ENCODE data around the gene SRCAP. TPM values are rescaled to one million over a fixed set of nuclear protein-coding genes. Genes with fewer than 3 reads are reported as not detected.
A peak's percentile ranks its signal among the peaks of the same experiment; 100 is the strongest.

The SRCAP gene
- total and polyA plus RNA-seq, 5 experiments from 2014 or later: 5.2 to 110 (median 31.3) TPM

DNA sequence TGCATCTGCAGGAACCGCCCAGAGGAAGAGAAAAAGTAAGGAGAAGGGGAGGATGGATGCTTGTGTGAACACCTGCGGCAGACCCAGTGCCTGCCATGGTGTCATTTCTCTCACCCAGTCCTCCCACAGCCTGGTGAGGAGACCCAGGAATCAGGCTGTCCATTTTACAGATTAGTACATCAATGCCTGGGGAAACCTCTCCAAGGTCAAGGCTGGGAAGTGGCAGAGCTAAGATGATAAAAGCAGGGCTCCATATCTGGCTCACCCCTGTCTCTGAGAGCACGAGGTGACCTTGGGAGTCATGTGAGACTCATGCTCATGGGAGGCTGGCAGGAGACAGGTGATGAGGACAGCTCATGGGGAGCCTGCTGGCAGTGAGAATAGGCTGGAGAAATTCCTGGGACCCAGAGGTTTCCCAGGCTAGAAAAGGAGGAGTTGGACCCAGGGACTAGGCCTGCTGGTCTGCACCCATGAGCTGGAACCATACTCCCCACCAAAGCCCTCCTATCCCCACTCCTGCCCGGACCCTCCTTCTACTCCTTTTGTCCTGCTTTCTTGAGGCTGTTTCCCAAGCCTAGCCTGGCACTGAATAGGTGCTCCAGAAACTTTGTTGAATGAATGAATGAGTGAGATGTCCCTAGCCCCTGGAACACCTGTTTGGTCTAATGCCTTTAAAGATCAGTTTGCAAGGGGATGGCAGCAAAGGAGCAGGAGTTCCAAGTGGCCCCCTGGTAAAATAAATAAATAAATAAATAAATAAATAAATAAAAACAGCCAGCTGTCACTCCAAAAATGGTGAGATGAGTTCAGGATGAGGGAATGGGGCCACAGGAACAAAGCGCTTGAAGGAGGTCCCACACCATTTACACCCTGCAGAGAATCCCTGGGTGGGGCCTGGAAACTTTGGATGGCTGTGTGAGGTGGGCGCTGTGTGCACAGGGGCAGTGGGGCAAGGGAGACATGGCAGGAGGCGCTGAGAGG lies 86.4 kb downstream of the SRCAP start:
- peak overlapping the region in 7 of 10 donors; percentile 40 to 80 (median 62) for H3K27ac Mint-ChIP-seq
- H3K4me3 Mint-ChIP-seq: peak overlapping the region; percentile 57 to 93 (median 78)
- peaks cover 0 to 3% (median 0%) of the 10 kb centered on the region in 5 donors for H3K27me3 Mint-ChIP-seq
- no peak for ATAC-seq
- H3K4me1 Mint-ChIP-seq: peaks cover 12 to 31% (median 21%) of the 10 kb centered on the region in 4 donors
- no peaks in the 10 kb centered on the region for H3K9me3 Mint-ChIP-seq
- H3K36me3 Mint-ChIP-seq: peaks cover 0 to 3% (median 2%) of the 10 kb centered on the region in 3 donors
- peak in 1 of 10 donors; percentile 52 for DNase-seq
- POLR2A ChIA-PET: interaction anchor here (0.9 to 1.8 kb wide), 2 partner anchors 20 to 38 kb away, joined by 3 to 6 read pairs; partner anchors contain the start of gene PHKG2

DNA sequence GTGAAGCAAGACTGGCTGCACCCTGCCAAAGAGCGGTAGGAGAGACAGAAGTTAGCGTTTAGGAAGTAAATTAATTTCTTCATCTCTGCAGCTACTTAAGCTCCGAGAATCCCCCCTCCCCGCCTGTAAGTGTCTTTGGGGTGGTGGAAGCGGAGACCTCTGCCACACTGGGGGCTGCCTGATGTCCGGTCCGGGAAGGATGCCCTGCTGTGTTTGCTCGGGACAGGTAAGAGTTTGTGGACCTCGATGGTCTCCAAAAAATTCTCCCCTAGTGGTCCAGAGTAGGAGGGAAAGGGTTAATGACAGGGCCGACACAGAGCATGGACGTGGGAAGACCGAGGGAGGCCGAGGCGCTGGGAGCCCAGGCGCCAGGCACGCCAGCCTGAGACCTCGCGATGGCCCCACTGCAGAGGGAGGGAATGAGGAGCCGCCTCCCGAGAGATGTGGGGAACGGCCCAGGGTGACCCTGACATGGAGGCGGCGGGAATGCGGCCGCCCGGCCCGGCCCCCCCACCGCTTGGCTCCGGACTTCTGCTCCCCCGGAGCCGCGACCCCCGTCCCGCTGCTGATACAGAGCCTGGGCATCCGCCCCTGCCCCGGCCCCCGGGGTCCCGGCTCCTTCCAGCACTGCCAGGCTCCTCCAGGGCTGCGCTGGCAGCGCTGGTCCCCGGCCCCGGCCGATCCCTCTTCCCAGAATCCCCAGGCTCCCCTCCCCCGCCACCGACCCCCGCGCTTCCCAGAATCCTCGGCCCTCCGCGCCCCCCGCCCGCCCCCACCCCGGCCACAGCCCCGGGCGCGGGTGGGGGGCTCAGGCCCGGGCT lies 87.4 kb downstream of the SRCAP start:
- Mint-ChIP-seq H3K36me3 (peaks cover 0 to 3% (median 2%) of the 10 kb centered on the region in 3 donors), H3K9me3 (no peaks in the 10 kb centered on the region), H3K4me3 (peak overlapping the region; percentile 67 to 93 (median 78)), H3K27me3 (peaks cover 0 to 3% (median 0%) of the 10 kb centered on the region in 5 donors), H3K4me1 (peaks cover 12 to 31% (median 21%) of the 10 kb centered on the region in 4 donors), H3K27ac (peak overlapping the region in 6 of 10 donors; percentile 21 to 84 (median 44))
- POLR2A ChIA-PET: interaction anchor here (1.0 to 2.4 kb wide), 2 partner anchors 19 to 89 kb away, joined by 4 to 34 read pairs; no protein-coding TSS in a partner anchor
- ATAC-seq (peak; percentile 61 to 72), DNase-seq (peak in 2 of 10 donors; percentile 20 to 54)

DNA sequence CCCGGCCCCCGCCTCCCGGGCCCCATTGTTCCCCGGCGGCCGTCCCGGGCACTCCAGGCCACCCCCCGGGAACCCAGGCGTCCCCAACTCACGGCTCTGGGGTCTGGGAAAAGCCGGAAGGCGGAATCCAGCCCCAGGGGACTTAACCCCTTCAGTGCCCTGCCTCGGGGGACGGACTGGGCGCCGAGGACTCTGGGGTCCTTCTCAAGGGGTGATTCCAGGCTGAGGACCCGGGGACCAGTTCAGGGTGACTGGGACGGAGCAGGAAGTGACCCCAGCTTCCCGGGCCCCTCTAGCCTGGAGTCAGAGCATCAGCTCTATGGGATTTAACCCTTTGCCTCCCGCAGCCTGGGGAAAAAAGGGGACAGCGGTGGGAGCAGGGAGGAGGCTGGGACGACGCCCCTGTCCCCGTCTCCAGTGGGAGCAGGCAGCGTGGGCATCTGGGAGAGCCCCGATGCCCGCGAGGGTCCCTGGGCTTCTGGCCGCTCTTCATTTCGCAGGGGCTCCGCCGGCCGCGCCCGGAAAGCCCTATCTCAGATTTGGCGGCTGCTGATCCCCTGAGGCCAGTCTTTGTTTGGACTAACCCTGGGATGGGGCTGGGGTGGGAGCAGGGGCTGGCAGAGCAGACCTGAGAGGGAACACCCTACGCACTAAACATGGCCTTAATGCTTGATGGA lies 88.1 kb downstream of the SRCAP start, which contains the start of gene ZNF629:
ZNF629 (minus strand) TSS at position 270 of the 677 bp plus-strand sequence. CDS start 2,723 bp downstream, outside the sequence.
- peaks cover 0 to 3% (median 2%) of the 10 kb centered on the region in 3 donors for H3K36me3 Mint-ChIP-seq
- peak within 1 kb of the TSS in 9 of 10 donors; percentile 6 to 86 (median 80) for H3K27ac Mint-ChIP-seq
- H3K4me1 Mint-ChIP-seq: peaks cover 12 to 31% (median 21%) of the 10 kb centered on the region in 4 donors
- ATAC-seq: peak; percentile 60 to 65
- H3K9me3 Mint-ChIP-seq: no peaks in the 10 kb centered on the region
- DNase-seq: peak in 9 of 10 donors; percentile 12 to 67 (median 28)
- POLR2A ChIA-PET: interaction anchor here (1.0 to 2.4 kb wide), 3 partner anchors 9 to 88 kb away, joined by 3 to 34 read pairs (median 4); no protein-coding TSS in a partner anchor
- H3K4me3 Mint-ChIP-seq: peak within 1 kb of the TSS; percentile 82 to 93 (median 87)
- H3K27me3 Mint-ChIP-seq: peaks cover 0 to 3% (median 0%) of the 10 kb centered on the region in 5 donors

DNA sequence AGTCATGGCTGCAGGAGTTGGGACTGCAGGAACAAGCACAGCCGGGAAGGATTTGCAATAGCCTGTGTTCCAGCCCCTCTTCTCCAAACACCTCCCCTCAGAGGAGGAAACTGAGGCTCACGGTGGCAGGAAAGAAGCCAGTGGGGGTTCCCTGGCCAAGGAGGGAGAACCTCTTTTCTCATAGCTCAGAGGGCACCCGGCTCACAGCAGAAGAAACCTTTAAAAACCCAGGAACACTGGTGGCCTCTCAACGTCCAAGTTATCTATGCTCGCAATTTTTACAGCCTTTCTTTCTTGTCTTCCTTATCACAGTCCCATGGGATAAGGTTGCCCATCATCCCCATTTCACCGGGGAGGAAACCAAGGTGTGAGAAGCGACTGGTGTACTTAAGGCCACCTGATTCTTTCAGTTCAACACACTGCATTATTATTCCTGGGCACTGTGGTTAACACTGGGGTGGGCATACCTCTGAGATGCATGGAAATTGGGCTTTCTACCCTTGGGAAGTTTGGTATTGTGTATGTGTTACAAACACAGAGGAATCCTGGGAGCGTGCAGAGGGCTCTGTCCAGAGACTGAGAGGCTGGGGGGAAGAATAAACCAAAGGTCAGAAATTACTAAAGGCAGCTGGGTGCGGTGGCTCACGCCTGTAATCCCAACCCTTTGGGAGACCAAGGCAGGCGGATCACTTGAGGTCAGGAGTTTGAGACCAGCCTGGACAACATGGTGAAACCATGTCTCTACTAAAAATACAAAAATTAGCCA lies 88.8 kb downstream of the SRCAP start:
- POLR2A ChIA-PET: interaction anchor here (1.0 to 2.4 kb wide), 4 partner anchors 10 to 87 kb away, joined by 3 to 34 read pairs (median 4); no protein-coding TSS in a partner anchor

More for the DNA sequence above, 88.8 kb downstream of the SRCAP start:
- ATAC-seq: no peak
- Mint-ChIP-seq H3K27ac (peak overlapping the region in 7 of 10 donors; percentile 6 to 86 (median 80)), H3K4me1 (peaks cover 12 to 31% (median 21%) of the 10 kb centered on the region in 4 donors), H3K9me3 (no peaks in the 10 kb centered on the region), H3K27me3 (peaks cover 0 to 3% (median 0%) of the 10 kb centered on the region in 5 donors), H3K36me3 (peaks cover 0 to 3% (median 2%) of the 10 kb centered on the region in 3 donors), H3K4me3 (peak overlapping the region; percentile 82 to 93 (median 87))
- DNase-seq: peak in 1 of 10 donors; percentile 58

Other genes starting within 250 kb of the SRCAP start
- 100 to 1,000 TPM; 334 to 339 TPM for gene ITGAL, start 226.4 kb upstream of the SRCAP start, total RNA-seq
- 100 to 1,000 TPM; 121 to 157 (median 124) TPM for gene ITGAL, start 226.4 kb upstream of the SRCAP start, polyA plus RNA-seq
- gene ZNF768, start 172.6 kb upstream of the SRCAP start, total RNA-seq: 1 to 10 TPM; 8.3 to 8.5 TPM
- 1 to 10 TPM; 1.1 to 2.1 (median 1.5) TPM for gene ZNF768, start 172.6 kb upstream of the SRCAP start, polyA plus RNA-seq
- 10 to 100 TPM; 21.8 to 21.9 TPM for gene ZNF747, start 164.3 kb upstream of the SRCAP start, total RNA-seq
- 10 to 100 TPM in 2 of 3 donors, 1 to 10 TPM in 1; 9.5 to 12.0 (median 11.4) TPM for gene ZNF747, start 164.3 kb upstream of the SRCAP start, polyA plus RNA-seq
- gene ZNF764, start 140.8 kb upstream of the SRCAP start, total RNA-seq: 10 to 100 TPM; 18.8 to 19.3 TPM
- gene ZNF764, start 140.8 kb upstream of the SRCAP start, polyA plus RNA-seq: 1 to 10 TPM; 3.6 to 6.5 (median 4.0) TPM
- gene ZNF688, start 127.5 kb upstream of the SRCAP start, total RNA-seq: 10 to 100 TPM; 19.9 to 21.2 TPM
- gene ZNF688, start 127.5 kb upstream of the SRCAP start, polyA plus RNA-seq: 10 to 100 TPM; 21.2 to 22.0 (median 21.7) TPM
- gene ZNF785, start 113.5 kb upstream of the SRCAP start, total RNA-seq: 10 to 100 TPM; 22.8 to 23.3 TPM
- gene ZNF785, start 113.5 kb upstream of the SRCAP start, polyA plus RNA-seq: 1 to 10 TPM; 1.6 to 3.5 (median 3.4) TPM
- gene ZNF689, start 88.8 kb upstream of the SRCAP start, total RNA-seq: 10 to 100 TPM; 10.8 to 13.7 TPM
- gene ZNF689, start 88.8 kb upstream of the SRCAP start, polyA plus RNA-seq: 10 to 100 TPM in 2 of 3 donors, 1 to 10 TPM in 1; 7.7 to 12.5 (median 11.0) TPM
- gene PRR14, start 48.2 kb upstream of the SRCAP start, total RNA-seq: 10 to 100 TPM; 81.4 to 83.8 TPM
- 10 to 100 TPM; 13.3 to 22.3 (median 15.3) TPM for gene PRR14, start 48.2 kb upstream of the SRCAP start, polyA plus RNA-seq
- gene FBRS, start 40.7 kb upstream of the SRCAP start, total RNA-seq: 100 to 1,000 TPM; 208 to 221 TPM
- gene FBRS, start 40.7 kb upstream of the SRCAP start, polyA plus RNA-seq: 1 to 10 TPM; 3.2 to 8.0 (median 4.4) TPM
- 10 to 100 TPM; 50.2 to 53.7 TPM for gene PHKG2, start 49.3 kb downstream of the SRCAP start, total RNA-seq
- 10 to 100 TPM; 39.7 to 43.1 (median 40.6) TPM for gene PHKG2, start 49.3 kb downstream of the SRCAP start, polyA plus RNA-seq
- 1 to 10 TPM; 2.0 to 4.1 TPM for gene CFAP119, start 62.9 kb downstream of the SRCAP start, total RNA-seq
- gene CFAP119, start 62.9 kb downstream of the SRCAP start, polyA plus RNA-seq: under 1 TPM; 0.11 to 0.38 (median 0.31) TPM
- gene RNF40, start 63.2 kb downstream of the SRCAP start, total RNA-seq: 100 to 1,000 TPM; 112 to 114 TPM
- gene RNF40, start 63.2 kb downstream of the SRCAP start, polyA plus RNA-seq: 10 to 100 TPM; 24.4 to 52.4 (median 27.2) TPM
- 1 to 10 TPM; 9.3 to 10.0 TPM for gene ZNF629, start 88.0 kb downstream of the SRCAP start, total RNA-seq
- gene ZNF629, start 88.0 kb downstream of the SRCAP start, polyA plus RNA-seq: 1 to 10 TPM in 1 of 3 donors, under 1 TPM in 2; 0.17 to 2.5 (median 0.91) TPM
- 10 to 100 TPM; 24.2 to 24.6 TPM for gene BCL7C, start 194.9 kb downstream of the SRCAP start, total RNA-seq
- 10 to 100 TPM; 33.9 to 38.8 (median 34.7) TPM for gene BCL7C, start 194.9 kb downstream of the SRCAP start, polyA plus RNA-seq
- gene CTF1, start 197.4 kb downstream of the SRCAP start, total RNA-seq: 1 to 10 TPM; 1.0 to 1.3 TPM
- gene CTF1, start 197.4 kb downstream of the SRCAP start, polyA plus RNA-seq: under 1 TPM in 1 of 3 donors, not detected in 2; 0.14 TPM
- 10 to 100 TPM; 13.1 to 16.8 TPM for gene FBXL19, start 224.4 kb downstream of the SRCAP start, total RNA-seq
- under 1 TPM; 0.06 to 0.29 (median 0.16) TPM for gene FBXL19, start 224.4 kb downstream of the SRCAP start, polyA plus RNA-seq
- gene ORAI3, start 249.9 kb downstream of the SRCAP start, total RNA-seq: 10 to 100 TPM; 18.6 to 20.8 TPM
- 10 to 100 TPM; 15.2 to 16.0 (median 15.5) TPM for gene ORAI3, start 249.9 kb downstream of the SRCAP start, polyA plus RNA-seq